Measurements from ENCODE around the gene MUC13.

Gene MUC13

DNA sequence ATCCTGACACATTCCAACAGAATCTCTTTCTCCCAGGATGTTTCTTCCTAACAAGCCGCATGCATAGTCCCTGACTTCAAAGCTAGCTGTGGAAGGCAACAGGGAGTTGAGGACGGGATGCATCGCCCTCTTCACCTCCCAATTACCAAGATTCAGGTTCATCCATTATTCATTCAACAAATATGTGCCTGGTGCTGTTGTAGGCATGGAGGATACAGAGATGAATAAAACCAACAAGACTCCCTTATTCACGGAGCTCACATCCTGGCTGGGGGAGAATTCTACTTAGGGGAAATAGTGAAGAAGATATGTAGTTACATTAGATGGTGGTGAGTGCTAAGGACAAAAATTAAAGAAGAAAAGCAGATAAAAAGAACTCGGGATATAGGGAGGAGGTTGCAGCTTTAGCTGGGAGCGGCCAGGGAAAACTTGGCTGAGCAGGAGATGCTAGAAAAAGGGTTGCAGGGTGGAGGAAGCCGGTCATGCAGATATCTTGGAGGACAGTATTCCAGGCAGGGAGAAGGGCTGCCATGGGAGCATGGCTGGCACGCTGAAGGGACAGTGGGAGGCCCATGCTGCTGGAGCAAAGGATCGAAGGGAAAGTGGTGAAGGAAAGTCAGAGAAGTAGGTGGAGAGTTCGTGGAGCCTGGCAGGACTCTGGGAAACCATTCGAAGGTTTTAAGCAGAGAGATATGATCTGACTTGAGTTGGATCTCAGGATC, 52.4 kb downstream of the MUC13 start:
- peak overlapping the region; percentile 76 for H3K27ac ChIP-seq
- TF ChIP-seq ZFX (IDR thresholded peaks at IDR 0.05; ENCODE audit: borderline replicate concordance) (no peak), CTCF (IDR thresholded peaks at IDR 0.05) (no peak)

DNA sequence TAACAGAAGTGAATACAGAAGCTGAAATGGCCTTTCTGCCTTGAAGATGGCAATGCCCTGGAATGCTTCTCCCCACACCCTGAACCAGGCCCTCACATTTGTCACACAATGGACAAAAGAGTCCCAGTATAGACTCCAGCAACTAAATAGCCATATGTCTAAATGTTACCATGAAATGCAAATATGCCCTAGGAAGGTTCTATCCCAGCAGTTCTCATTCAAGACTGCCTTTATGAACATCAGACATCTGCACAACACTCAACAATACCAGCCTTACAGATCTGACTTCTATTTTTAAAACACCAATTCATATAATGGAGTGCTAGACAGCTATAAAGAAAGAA, 55.2 kb downstream of the MUC13 start:
- H3K27ac ChIP-seq: peak overlapping the region; percentile 76
- TF ChIP-seq ZFX (IDR thresholded peaks at IDR 0.05; ENCODE audit: borderline replicate concordance) (no peak), CTCF (IDR thresholded peaks at IDR 0.05) (no peak)

DNA sequence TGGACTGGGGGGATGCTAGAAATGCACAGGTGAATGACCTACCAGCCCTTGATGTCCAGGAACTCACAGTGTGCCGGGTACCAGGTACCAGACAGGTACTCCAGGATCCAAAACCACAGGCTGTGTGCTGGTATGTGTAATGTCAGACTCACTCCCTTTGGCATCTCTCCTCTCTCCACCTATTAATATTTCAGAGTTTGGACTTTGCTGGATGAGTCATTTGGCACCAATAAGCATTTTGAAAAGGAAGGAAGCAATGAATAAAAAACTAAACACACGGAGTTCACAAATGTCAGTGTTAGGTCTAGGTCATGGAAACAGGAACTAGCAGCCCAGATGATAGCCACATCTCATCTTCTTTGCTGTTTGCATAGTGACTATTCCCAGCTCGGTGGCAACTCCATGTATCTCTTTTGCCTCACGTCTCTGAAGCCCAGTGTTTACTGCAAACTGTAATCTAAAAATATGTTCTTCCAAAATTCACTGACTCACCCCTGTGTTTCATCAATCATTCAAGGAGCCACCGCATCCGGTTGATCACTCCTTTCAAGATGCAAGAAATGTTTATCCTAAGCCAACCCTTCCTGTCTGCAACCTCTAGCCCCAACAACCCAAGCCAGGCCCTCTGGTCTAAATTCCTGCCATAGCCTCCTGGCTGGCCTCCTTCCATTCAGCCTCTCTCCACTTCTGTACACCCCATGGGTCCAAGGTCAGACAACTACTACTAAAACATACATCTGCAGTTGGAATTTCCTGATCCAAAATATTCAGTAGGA, 55.8 kb downstream of the MUC13 start:
- TF ChIP-seq CTCF (IDR thresholded peaks at IDR 0.05): no peak
- TF ChIP-seq ZFX (IDR thresholded peaks at IDR 0.05; ENCODE audit: borderline replicate concordance): no peak
- peak overlapping the region; percentile 76 for H3K27ac ChIP-seq

GRCh38 chr3:124877674-124878073, 56.9 kb downstream of the MUC13 start:
- H3K27ac ChIP-seq: peak overlapping the region; percentile 76
- no peak for TF ChIP-seq CTCF (IDR thresholded peaks at IDR 0.05)
- TF ChIP-seq ZFX (IDR thresholded peaks at IDR 0.05; ENCODE audit: borderline replicate concordance): no peak

DNA sequence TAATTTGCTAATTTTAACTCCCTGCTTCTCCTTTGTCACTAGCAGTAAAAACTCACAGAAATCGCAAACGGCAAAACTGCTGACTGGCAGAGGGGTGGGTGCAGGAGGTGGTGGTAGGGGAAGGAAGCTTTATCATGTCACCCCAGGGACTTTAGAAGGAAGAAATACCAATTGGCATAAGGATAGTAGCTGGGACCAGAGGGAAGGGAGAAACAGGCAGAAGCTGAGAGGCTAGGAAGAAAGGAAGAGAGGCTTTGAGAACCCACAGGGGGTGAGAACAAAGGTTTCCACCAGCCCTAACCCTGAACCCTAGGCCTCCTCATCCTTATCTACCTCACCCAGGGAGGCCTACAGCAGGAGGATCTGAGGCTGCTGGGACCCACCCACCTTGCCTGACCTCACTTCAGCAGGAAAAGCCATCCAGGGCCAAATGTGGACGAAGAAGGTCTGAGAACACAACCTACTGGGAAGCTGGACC, 58.1 kb downstream of the MUC13 start:
- peak overlapping the region; percentile 76; the same call in 1 of the 2 replicates for H3K27ac ChIP-seq
- TF ChIP-seq ZFX (IDR thresholded peaks at IDR 0.05; ENCODE audit: borderline replicate concordance) (no peak), CTCF (IDR thresholded peaks at IDR 0.05) (no peak)

- TF ChIP-seq CTCF (IDR thresholded peaks at IDR 0.05) (no peak), ZFX (IDR thresholded peaks at IDR 0.05; ENCODE audit: borderline replicate concordance) (no peak)
- H3K27ac ChIP-seq: no peak overlapping the region
These were observed 61.3 kb downstream of the MUC13 start for GRCh38 chr3:124873226-124873625.

DNA sequence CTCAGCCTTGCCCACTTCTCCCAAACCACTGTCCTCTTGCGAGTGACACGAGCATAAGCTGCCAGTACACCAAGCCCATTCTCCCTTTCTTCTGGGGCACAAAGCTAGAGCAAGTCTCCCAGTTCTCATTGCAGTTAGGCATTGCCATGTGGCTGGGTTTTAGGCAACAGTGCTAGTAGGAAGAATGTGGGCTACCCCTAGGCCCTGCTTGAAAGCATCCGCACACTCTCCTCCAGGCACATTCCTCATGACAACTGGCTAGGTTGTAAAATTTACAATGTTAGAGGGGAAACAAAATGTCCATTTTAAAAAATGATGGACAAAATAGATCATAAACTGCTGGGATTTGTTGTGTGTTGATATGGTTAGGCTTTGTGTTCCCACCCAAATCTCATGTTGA, 67.0 kb downstream of the MUC13 start:
- no peak for TF ChIP-seq ZFX (IDR thresholded peaks at IDR 0.05; ENCODE audit: borderline replicate concordance)
- no peak for TF ChIP-seq CTCF (IDR thresholded peaks at IDR 0.05)
- H3K27ac ChIP-seq: no peak overlapping the region
